RWPE2 (cell line): Measurements from ENCODE around the gene AIFM1.

Source experiments
- ATAC-seq: fragments of 200-7000 bp; cut with Tn5 transposase; 3 replicates; pipeline ENCODE4 v1.9.1; 2021; ENCODE audit warnings: low read depth
- DNase-seq: peaks from one replicate; pipeline ENCODE4 v3.0.0-alpha.2; 2020; ENCODE audit warnings: low spot score
- H3K27ac ChIP-seq: fragments of 450-650 bp; 2 replicates; pipeline ENCODE4 v1.5.1; 2017; ENCODE audit warnings: mild to moderate bottlenecking; ENCODE audit not compliant: poor library complexity, severe bottlenecking
- H3K27me3 ChIP-seq: fragments of 250-450 bp; sonication (Bioruptor Pico); 2 replicates; pipeline ENCODE4 v1.5.1; 2021; ENCODE audit warnings: mild to moderate bottlenecking, moderate library complexity; ENCODE audit not compliant: insufficient read depth, poor library complexity, severe bottlenecking
- H3K36me3 ChIP-seq: fragments of 250-450 bp; sonication (Bioruptor Pico); 2 replicates; pipeline ENCODE4 v1.5.1; 2020; ENCODE audit warnings: low read depth, mild to moderate bottlenecking, moderate library complexity
- H3K4me1 ChIP-seq: fragments of 250-450 bp; sonication (Bioruptor Pico); 2 replicates; pipeline ENCODE4 v1.5.1; 2021; ENCODE audit warnings: mild to moderate bottlenecking, moderate library complexity; ENCODE audit not compliant: insufficient read depth, poor library complexity, severe bottlenecking
- H3K4me3 ChIP-seq: fragments of 250-450 bp; sonication (Bioruptor Pico); 2 replicates; pipeline ENCODE4 v1.5.1; 2021; ENCODE audit warnings: mild to moderate bottlenecking, moderate library complexity; ENCODE audit not compliant: severe bottlenecking
- H3K9me3 ChIP-seq: fragments of 250-450 bp; sonication (Bioruptor Pico); 2 replicates; pipeline ENCODE4 v1.5.1; 2021; ENCODE audit warnings: mild to moderate bottlenecking, moderate library complexity; ENCODE audit not compliant: severe bottlenecking
- CTCF ChIP-seq: fragments of 450-650 bp; IDR thresholded peaks from one replicate; pipeline ENCODE4 v1.5.1; 2017; ENCODE audit warnings: mild to moderate bottlenecking, moderate library complexity; ENCODE audit not compliant: poor library complexity, severe bottlenecking

AIFM1 gene

GRCh38 chrX:130086447-130087206, 79.0 kb downstream of the AIFM1 start:
- no peak overlapping the region for H3K27ac ChIP-seq
- ATAC-seq (no peak), DNase-seq (no peak)
- TF ChIP-seq CTCF = no peak
- H3K4me1 ChIP-seq = no peaks in the 10 kb centered on the region
- H3K9me3 ChIP-seq = no peaks in the 10 kb centered on the region
- H3K27me3 ChIP-seq = no peaks in the 10 kb centered on the region
- no peak overlapping the region for H3K4me3 ChIP-seq
- no peaks in the 10 kb centered on the region for H3K36me3 ChIP-seq

- no peaks in the 10 kb centered on the region for H3K36me3 ChIP-seq
- H3K27me3 ChIP-seq = no peaks in the 10 kb centered on the region
- DNase-seq = no peak
- no peak overlapping the region for H3K27ac ChIP-seq
- TF ChIP-seq CTCF = no peak
- no peak for ATAC-seq
- no peak overlapping the region for H3K4me3 ChIP-seq
- no peaks in the 10 kb centered on the region for H3K9me3 ChIP-seq
- H3K4me1 ChIP-seq = no peaks in the 10 kb centered on the region
These were observed 79.8 kb downstream of the AIFM1 start for GRCh38 chrX:130085551-130086446.

DNA sequence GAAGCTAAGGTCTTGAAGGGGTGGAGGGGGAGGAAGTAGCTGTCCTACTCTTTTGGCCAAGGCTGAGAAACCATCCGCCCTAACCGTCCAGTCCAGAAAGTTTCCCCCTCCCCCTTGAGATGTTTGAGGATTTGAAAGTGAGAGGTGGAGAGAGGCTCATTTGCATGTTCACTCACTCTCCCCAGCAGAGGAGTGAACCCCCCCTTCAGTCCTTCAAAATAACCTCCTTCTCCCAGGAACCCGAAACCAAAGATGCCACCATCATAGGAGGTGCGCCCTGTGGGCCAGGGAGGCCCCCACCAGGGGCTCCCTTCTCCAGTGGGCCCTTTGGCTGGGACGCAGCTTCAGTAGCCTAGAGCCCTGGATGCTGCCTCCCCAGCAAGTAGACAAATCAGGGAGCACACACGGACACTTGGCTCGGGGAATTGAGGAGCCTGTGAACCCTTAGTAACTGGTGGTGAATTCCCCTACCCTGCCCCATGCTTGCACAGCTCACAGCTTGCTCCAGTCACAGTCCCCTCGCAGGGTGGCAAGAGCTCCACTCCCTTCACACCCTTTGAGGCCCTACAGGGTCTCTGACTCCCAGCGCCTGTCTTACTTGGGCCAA, 80.9 kb downstream of the AIFM1 start:
- no peak overlapping the region for H3K4me3 ChIP-seq
- TF ChIP-seq CTCF = no peak
- no peaks in the 10 kb centered on the region for H3K27me3 ChIP-seq
- DNase-seq = no peak
- ATAC-seq = no peak
- 0 out of 2 replicates have a peak, but pooled peaks cover under 1% of the 10 kb centered on the region for H3K36me3 ChIP-seq
- H3K4me1 ChIP-seq = no peaks in the 10 kb centered on the region
- no peaks in the 10 kb centered on the region for H3K9me3 ChIP-seq
- no peak overlapping the region for H3K27ac ChIP-seq

DNA sequence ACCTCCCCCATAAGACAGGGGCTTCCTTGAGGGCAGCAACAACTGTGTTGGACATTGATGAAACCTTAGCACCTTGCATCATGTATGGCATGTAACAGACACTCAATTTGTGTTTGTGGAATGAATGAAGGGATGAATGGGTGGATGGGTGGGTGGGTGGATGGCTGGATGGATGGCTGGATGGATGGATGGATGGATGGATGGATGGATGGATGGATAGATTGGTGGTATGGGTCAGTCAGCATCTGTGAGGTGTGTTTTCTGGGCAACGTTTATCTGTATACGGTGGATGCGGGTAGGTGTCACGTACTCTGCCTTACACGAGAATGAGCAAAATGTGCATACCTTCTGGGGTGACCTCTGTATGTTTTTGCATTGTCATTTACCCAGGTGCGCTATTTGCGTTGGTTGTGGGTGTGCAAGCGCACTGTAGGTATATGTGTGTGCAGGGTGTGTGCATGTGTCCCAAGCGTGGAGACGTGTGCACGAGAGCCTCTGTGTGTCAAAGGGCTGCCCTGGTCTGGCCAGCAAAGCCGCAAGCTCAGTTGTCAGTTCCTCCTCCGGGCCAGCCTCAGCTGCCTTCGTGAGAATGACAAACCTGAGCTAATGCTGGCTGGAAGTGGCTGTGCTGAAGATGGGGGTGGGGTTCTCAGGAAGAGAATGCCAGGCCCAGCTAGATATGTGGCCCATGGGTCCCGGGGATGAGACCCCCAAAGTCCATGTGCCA, 81.8 kb downstream of the AIFM1 start:
- no peak for TF ChIP-seq CTCF
- Histone ChIP-seq H3K27ac (no peak overlapping the region), H3K4me3 (no peak overlapping the region), H3K4me1 (no peaks in the 10 kb centered on the region), H3K27me3 (no peaks in the 10 kb centered on the region), H3K36me3 (0 out of 2 replicates have a peak, but pooled peaks cover 5% of the 10 kb centered on the region), H3K9me3 (no peaks in the 10 kb centered on the region)
- no peak for ATAC-seq
- no peak for DNase-seq
